ENCODE data around the gene ZNF546. TPM values are rescaled to one million over a fixed set of nuclear protein-coding genes. Genes with fewer than 3 reads are reported as not detected.

The ZNF546 gene
- total and polyA plus RNA-seq, 12 donors: 4.0 to 15.0 (median 6.4) TPM

DNA sequence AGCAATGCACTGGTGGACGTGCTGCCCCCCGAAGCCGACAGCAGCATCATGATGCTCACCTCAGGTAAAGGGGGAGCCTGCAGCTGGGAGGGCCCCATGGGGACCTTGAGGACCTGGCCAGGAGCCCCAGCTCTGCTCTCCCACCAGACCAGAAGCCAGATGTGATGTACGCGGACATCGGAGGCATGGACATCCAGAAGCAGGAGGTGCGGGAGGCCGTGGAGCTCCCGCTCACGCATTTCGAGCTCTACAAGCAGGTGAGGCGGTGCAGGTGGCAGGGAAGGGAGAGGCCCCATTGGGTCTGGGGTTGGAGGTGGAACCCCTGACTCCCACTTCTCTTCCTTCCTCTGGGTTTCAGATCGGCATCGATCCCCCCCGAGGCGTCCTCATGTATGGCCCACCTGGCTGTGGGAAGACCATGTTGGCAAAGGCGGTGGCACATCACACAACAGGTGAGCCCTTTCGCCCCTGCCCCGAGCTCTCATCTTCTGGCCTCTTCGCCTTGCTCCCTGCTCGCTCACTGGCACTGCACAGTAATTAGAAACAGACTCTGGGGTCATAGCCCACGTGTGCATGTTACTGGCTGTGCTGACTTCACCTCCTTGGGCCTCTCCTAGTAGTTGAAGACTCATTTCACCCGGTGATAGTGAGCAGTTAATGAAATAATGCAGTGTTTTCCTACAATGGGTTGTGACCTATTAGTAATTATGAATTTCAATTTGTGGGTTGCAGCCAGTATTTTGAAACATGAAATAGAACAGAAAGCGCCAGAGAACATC, 22.3 kb upstream of the ZNF546 start:
- Histone ChIP-seq H3K27ac (no peak overlapping the region), H3K4me1 (replicated peaks in 1 of 2) (peaks cover 9 to 20% of the 10 kb centered on the region in 2 donors), H3K27me3 (no peaks in the 10 kb centered on the region), H3K4me3 (no peak overlapping the region), H3K9me3 (replicated peaks in 1 of 3) (no peaks in the 10 kb centered on the region), H3K36me3 (replicated peaks in 1 of 2) (peaks cover 0 to 67% of the 10 kb centered on the region in 2 donors)
- WGBS, 4 donors: 94 to 97% (median 95%) methylated on average over 18 to 24 of the region's 24 CpGs
- no peak for DNase-seq
- TF ChIP-seq, protein P1, sequence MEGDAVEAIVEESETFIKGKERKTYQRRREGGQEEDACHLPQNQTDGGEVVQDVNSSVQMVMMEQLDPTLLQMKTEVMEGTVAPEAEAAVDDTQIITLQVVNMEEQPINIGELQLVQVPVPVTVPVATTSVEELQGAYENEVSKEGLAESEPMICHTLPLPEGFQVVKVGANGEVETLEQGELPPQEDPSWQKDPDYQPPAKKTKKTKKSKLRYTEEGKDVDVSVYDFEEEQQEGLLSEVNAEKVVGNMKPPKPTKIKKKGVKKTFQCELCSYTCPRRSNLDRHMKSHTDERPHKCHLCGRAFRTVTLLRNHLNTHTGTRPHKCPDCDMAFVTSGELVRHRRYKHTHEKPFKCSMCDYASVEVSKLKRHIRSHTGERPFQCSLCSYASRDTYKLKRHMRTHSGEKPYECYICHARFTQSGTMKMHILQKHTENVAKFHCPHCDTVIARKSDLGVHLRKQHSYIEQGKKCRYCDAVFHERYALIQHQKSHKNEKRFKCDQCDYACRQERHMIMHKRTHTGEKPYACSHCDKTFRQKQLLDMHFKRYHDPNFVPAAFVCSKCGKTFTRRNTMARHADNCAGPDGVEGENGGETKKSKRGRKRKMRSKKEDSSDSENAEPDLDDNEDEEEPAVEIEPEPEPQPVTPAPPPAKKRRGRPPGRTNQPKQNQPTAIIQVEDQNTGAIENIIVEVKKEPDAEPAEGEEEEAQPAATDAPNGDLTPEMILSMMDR (IDR thresholded peaks at IDR 0.05): no peak
- no peak for TF ChIP-seq POLR2A (IDR thresholded peaks at IDR 0.05)
- intact Hi-C loops (cut with DNase I): no loop called here

DNA sequence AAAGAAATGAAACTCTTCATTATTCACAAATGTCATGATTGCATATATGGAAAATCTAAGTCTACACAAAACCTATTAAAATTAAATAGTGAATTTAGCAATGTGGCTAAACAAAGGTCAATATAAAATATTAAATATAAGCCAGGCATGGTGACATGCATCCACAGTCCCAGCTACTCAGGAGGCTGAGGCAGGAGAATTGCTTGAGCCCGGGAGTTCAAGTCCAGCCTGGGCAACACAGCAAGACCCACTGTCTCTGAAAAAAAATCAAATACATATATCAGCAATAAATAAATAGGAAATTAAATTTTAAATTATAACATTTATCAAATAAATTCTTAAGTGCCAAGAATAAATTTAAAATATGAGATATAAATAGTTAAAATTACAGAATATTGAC, 14.0 kb upstream of the ZNF546 start:
- TF ChIP-seq, protein P1 (IDR thresholded peaks at IDR 0.05): no peak
- no peak for TF ChIP-seq POLR2A (IDR thresholded peaks at IDR 0.05)
- Histone ChIP-seq H3K4me1 (replicated peaks in 1 of 2) (no peaks in the 10 kb centered on the region), H3K27ac (no peak overlapping the region), H3K27me3 (no peaks in the 10 kb centered on the region), H3K36me3 (replicated peaks in 1 of 2) (peaks cover 0 to 42% of the 10 kb centered on the region in 2 donors), H3K4me3 (no peak overlapping the region), H3K9me3 (replicated peaks in 1 of 3) (peaks cover 0 to 13% (median 10%) of the 10 kb centered on the region in 3 donors)
- 90 to 100% (median 98%) methylated on average over 1 of the region's 1 CpG for WGBS, 4 donors
- no peak for DNase-seq
- intact Hi-C loops (cut with DNase I): no loop called here

DNA sequence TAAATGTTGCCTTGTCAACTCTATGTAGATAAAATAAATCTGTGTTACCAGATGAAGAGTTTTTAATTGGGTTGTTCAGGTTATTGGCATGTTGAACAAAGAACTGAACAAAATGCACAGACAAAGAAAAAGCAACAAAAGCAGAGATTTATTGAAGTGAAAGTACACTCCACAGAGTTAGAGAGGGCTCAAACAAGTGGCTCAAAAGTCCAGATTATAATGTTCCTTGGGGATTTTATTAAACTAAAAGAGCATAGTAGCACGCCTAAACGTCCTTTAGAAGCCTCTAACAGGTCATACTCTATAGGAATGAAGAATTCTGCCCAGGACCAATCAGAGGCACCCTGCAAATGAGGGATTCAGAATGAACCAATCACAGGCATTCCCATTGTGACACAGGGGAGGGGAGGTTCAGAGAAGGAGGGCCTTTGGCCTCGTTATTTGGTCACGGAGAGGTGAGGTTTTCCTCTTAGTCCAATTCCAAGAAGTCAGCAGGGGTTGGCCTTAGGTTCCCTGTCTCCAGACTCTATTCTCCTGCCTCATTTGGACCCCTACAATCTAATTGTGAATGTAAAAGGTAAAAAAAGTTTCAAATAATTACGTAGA, 13.1 kb upstream of the ZNF546 start:
- no peaks in the 10 kb centered on the region for H3K27me3 ChIP-seq
- H3K4me3 ChIP-seq: no peak overlapping the region
- H3K9me3 ChIP-seq (replicated peaks in 1 of 3): peaks cover 0 to 13% (median 10%) of the 10 kb centered on the region in 3 donors
- H3K4me1 ChIP-seq (replicated peaks in 1 of 2): no peaks in the 10 kb centered on the region
- DNase-seq: no peak
- intact Hi-C loops (cut with DNase I): no loop called here
- WGBS, 4 donors: 88 to 96% (median 95%) methylated on average over 5 of the region's 5 CpGs
- peaks cover 0 to 33% of the 10 kb centered on the region in 2 donors for H3K36me3 ChIP-seq (replicated peaks in 1 of 2)
- no peak for TF ChIP-seq POLR2A (IDR thresholded peaks at IDR 0.05)
- TF ChIP-seq, protein P1 (IDR thresholded peaks at IDR 0.05): no peak
- H3K27ac ChIP-seq: no peak overlapping the region

DNA sequence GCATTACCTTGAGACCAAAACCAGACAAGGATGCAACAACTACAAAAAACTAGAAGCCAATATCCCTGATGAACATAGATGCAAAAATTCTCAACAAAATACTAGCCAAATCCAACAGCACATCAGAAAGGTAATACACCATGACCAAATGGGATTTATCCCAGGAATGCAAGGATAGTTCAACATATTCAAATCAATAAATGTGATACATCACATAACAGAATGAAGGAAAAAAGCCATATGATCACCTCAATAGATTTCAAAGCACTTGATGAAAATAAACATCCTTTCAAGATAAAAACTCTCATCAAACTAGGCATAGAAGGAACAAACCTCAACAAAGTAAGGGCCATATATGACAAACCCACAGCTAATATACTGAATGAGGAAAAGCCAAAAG, 10.2 kb upstream of the ZNF546 start:
- TF ChIP-seq, protein P1 (IDR thresholded peaks at IDR 0.05): no peak
- TF ChIP-seq POLR2A (IDR thresholded peaks at IDR 0.05): no peak
- Histone ChIP-seq H3K27me3 (no peaks in the 10 kb centered on the region), H3K9me3 (replicated peaks in 1 of 3) (peaks cover 0 to 13% (median 10%) of the 10 kb centered on the region in 3 donors), H3K27ac (no peak overlapping the region), H3K4me3 (no peak overlapping the region), H3K36me3 (replicated peaks in 1 of 2) (peaks cover 0 to 5% of the 10 kb centered on the region in 2 donors), H3K4me1 (replicated peaks in 1 of 2) (no peaks in the 10 kb centered on the region)
- intact Hi-C loops (cut with DNase I): no loop called here
- no peak for DNase-seq

All from adrenal gland (tissue), 12 donors.